Renal cortex interstitium (tissue), 11 donors: ENCODE results near the gene PARP6. TPM values are rescaled to one million over a fixed set of nuclear protein-coding genes. Genes with fewer than 3 reads are reported as not detected.
"Not testable (repeated sequence)": the region's sequence is repeated elsewhere in the genome, so short reads cannot be mapped to it uniquely, and the experiment has no call there.

Source experiments
- DNase-seq, 11 donors: peaks; one replicate each; pipeline ENCODE4 v3.0.0-alpha.2; 2013; ENCODE audit warnings: low read depth in 9 of 11, low spot score in 4 of 11; ENCODE audit errors: extremely low read depth in 1 of 11
- polyA plus RNA-seq, 3 donors: library from polyadenylated mRNA; unstranded; fragments of 120-200 nt; gene quantifications; one replicate each; pipeline ENCODE4 v1.2.1, GENCODE V29; 2013; ENCODE audit not compliant: insufficient read length in 3 of 3

The PARP6 gene
- polyA plus RNA-seq, 3 donors: 88.5 to 141 (median 106) TPM

DNA sequence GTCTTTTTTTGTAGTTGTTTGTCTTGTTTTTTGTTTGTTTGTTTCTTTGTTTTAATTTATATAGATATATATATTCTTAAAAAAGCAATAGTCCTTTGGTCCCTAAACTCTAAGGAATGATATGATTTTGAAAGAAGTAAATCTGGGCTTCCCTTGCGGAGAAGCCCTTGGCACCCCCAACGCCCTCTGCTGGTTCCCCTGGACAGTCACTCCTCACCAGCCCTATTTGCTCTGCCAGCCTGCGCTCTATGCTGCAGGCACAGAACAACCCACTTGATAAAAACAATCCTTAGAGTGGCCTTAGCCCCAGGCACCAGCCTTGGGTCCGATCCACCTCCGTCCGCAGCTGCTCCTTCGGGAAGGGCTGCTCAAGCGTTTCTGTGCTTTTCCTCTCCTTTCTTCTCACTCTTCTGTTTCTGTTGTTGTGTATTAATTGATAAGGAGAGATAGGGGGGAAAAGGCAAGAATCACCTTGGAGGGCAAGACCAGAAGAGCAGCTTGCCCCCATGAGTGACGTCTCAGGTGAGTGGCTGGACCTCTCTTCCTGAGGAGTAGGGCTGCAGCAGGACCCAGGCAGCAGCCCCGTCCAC, 13.7 kb upstream of the PARP6 start:
- DNase-seq: no peak

DNA sequence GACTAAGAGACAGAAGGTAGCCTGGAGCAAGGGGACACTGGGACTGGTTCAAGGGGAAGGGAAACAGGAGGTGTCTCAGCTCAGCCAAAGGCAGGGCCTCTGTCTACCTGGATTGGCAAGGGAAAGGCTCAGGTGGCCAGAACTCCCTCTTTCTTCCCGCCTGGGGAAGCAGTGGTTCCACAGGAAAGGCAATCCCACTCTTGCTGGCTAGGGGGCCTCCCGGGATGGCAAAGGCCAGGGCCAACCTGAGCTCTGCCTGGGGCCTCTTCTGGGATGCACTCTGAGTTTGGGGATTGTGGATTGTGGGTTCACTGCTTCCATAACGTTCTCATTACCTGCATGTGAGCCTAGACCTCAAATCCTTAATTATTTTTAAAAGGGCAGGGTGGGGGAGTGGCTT, 13.0 kb upstream of the PARP6 start:
- no peak for DNase-seq

DNA sequence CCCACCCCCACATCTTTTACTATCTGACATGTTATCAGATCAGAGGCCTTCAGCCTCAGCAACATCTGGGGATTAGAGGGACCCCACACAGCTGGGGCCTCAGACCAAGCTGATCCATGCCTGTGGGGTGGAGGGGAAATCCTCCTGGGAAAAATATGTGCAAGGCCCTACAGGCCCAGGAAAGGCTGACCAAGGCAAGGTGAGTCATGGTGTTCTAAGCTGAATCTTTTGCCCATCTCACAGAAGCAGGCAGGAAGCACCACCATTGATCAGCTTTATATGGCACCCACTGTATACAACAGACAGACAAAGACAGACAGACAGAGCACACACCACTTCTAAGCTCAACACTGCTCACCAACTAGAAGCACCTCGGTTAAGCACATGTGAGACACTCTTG, 12.4 kb upstream of the PARP6 start:
- DNase-seq: no peak

DNA sequence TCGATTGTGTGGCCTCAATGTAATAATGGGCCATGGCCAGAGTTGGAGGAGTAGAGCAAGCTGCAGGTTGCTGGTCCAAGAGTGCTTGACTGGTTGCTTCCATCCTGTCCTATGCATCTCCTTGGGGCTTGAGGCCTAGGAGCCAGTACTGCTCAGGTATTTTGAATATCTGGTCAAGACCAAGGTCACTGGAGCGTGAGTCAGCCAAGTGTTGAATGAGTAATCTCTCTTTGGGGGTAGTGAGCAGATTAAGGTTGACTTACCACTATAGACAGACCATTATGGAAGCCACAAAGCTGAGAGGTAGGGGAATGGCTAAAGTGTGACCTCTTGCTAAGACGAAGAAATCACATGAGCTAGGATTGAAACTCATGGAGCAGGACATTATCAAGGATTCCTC, 9.4 kb upstream of the PARP6 start:
- no peak for DNase-seq

DNA sequence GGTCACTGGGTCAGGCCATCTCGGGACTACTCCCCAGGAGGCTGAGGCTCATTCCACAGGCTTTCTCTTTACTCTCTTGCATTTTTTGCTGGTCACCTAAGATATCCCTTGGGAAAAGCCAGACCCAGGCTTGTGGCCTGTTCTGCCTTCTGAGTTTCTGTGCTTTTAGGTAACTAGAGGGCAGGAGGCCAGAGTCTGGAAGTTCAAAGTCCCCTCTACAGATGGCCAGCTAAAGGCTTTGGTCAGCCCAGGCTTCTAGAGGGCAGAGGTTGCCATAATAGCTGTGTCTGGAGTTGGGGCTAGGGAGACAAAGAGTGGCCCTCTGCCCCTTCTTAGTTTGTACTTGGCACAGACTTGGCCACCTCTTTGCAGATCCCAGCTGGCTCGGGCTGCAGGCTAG, 8.4 kb upstream of the PARP6 start:
- DNase-seq: no peak

GRCh38 chr15:72278737-72279136, 6.4 kb upstream of the PARP6 start:
- no peak for DNase-seq

DNA sequence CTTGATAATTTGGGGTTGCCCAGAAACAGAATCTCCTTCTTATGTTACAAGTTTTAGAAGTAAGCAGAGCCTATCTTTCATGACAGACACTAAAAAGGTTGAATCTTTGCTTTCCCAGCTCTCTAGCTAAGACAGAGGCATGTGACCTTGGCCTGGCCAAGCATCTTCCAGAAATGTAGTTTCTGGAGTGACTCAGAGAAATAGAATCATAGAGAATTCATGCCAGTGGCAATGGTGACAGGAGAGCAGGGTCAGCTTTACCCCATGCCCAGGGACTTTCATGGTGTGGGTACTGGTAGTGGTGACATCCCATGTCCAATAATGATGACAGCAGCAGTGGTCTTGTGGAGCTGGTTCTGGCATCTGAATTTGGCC, 4.0 kb upstream of the PARP6 start:
- no peak for DNase-seq

GRCh38 chr15:72275635-72276325, 3.4 kb upstream of the PARP6 start:
- not testable (repeated sequence) for DNase-seq

DNA sequence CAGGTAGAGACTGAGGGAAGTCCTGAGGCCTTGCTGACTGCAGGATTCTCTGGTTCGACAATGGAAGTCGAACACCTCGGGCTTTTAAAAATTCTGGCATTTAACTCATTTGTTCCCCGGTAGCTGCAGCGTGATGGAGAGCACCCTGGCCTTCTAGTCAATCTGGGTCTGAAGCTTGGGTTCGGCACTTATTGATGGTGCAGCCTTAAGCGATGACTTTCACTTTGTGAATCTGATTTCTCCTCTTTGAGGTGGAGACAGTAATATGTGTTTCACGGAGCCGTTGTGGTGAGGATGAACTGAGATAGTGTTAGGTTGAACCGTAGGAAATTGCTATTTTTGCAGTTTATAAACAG, 621 bp upstream of the PARP6 start:
- DNase-seq: peak in 1 of 11 donors; percentile 2

- DNase-seq: peak in 3 of 11 donors; percentile 0 to 8 (median 6)
Measured at GRCh38 chr15:72271895-72272212, 500 bp downstream of the PARP6 start.

GRCh38 chr15:72271221-72271620, 1.1 kb downstream of the PARP6 start:
- no peak for DNase-seq

- no peak for DNase-seq
Measured at GRCh38 chr15:72269739-72270138, 2.6 kb downstream of the PARP6 start.

DNA sequence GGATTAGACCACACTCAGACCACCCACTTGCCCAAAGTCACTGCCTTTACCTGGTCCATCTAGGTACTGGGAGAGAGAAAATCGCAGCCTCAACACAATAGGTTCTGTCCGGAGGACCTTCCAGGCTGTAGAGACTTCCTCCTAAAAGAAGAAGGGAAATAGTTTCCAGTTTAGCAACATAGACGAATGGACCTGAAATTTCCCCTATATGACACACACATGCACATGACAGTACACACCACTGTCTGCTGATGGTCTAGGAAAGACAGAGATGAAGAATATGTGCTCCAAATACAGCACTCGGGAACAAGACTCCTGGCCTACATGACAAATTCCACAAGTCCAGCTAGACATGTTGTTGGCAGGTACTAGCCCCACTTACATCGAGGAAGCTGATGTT, 7.3 kb downstream of the PARP6 start:
- no peak for DNase-seq

DNA sequence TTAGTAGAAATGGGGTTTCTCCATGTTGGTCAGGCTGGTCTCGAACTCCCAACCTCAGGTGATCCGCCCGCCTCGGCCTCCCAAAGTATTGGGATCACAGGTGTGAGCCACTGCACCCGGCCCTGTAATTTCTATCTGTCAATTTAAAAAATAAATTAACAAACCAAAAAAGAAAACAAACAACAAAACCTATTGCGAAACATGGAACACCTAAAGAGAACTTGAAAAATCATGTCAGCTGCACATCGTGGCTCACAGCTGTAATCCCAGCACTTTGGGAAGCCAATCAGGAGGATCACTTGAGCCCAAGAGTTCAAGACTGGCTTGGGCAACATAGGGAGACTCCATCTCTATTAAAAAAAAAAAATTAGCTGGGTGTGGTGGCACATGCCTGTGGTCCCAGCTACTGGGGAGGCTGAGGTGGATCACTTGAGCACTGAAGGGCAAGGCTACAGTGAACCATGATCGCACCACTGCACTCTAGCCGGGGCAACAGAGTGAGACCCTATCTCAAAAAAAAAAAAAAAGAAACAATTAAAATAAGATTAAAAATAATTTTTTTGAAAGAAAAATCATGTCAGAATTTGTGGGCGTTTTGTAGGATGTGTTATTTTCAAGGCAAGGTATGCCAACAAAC, 19.6 kb downstream of the PARP6 start:
- DNase-seq: no peak

- DNase-seq: no peak
Measured at GRCh38 chr15:72249142-72249810, 23.1 kb downstream of the PARP6 start.

GRCh38 chr15:72248514-72248913, 23.8 kb downstream of the PARP6 start:
- DNase-seq: no peak

DNA sequence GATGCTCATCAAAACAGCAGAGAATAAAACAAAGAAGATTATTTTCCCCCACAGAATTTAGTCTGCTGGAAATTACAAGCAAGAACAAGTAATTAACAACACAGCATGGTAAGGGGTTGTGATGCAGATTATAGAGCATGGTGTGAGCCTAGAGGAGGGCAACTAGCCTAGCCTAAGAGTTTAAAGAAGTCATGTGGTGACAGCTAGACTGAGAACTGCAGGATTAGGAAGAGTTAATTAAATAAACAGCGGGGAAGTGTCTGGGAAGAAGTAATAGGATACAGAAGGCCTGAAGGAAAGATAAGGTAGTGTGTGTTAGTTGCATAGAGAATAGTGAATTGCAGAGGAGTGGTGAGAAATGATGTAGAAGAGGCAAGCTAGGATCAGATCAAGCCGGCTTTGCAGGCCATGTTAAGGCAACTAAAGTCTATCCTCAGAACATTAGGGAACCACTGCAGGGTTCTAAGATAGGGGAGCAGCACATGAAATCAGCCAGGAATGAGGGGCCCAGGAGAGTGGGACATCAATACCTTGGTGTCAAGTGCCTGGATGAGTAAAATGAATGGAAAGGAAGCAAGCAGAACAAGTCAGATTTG, 29.5 kb downstream of the PARP6 start:
- DNase-seq: no peak

DNA sequence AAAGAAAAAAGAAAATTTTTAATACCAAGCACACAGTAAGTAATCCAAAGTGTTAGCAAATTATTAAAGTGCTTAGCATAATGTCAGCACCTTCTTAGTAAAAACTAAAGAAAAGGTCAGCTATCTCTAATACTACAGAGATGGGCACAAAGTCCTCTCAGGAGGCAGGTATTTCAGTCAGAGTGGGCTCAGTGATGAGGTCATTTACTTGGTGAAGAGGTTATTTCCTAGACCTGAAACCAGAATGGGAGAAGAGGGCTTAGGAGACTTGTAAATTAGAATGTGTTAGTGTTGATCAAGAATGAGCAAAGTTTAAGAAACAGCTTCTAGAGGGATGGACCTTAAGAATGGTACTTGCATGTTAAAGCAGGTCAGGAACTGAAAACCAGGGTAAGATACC, 32.7 kb downstream of the PARP6 start:
- DNase-seq: no peak

DNA sequence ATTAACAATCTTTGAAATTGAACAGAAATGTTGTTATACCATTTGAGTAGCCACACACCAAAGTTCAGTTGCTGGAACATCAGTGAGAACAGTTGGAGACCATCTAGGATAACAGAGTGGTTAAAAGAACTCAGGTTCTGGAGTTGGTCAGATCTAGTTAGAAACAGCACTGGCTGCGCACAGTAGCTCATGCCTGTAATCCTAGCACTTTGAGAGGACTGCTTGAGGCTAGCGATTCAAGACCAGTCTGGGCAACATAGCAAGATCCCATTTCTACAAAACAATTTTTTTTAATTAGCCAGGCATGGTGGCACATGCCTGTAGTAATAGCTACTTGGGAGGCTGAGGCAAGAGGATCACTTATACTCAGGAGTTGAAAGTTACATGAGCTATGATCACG, 33.8 kb downstream of the PARP6 start:
- DNase-seq: no peak

DNA sequence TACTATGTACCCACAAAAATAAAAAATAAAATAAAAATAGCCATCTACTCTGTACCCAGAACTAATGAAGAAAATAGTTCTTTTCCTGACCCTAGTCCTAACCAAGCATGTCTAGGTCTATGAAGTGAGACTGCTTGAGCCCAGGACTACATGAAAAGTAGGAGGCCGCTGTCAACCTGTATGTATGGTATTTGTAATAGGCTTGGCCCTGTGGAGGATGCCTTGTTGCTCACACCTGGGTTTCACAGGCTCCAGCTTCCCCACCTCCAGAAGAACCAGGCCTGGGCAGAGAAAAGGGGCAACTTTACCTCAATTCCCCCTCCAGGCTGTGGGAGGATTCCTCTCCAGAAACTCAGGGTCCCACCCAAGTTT, 34.5 kb downstream of the PARP6 start:
- DNase-seq: no peak
